SIG-M5 treated with dmso at 0.1 percent for 504 hours (cell line): ENCODE results near the gene CHGA.

Source experiments
- DNase-seq: peaks from one replicate; lab custom pipeline; 2025; ENCODE audit not compliant: unreplicated experiment; lab: John Stamatoyannopoulos, UW

CHGA gene

GRCh38 chr14:92922883-92923743, at the start of gene CHGA:
CHGA (plus strand) TSS chr14:92923150; CDS start chr14:92923360, 210 bp downstream.
- DNase-seq: peak; percentile 14

GRCh38 chr14:92874962-92875661, 47.8 kb upstream of the CHGA start:
- no peak for DNase-seq

- DNase-seq: no peak
Measured at GRCh38 chr14:92877757-92878431, 45.1 kb upstream of the CHGA start.

- DNase-seq: no peak
Measured at GRCh38 chr14:92880351-92880750, 42.6 kb upstream of the CHGA start.

GRCh38 chr14:92880851-92881250, 42.1 kb upstream of the CHGA start:
- DNase-seq: peak; percentile 70

GRCh38 chr14:92883066-92883465, 39.9 kb upstream of the CHGA start:
- no peak for DNase-seq

GRCh38 chr14:92884410-92884809, 38.5 kb upstream of the CHGA start:
- DNase-seq: no peak

- no peak for DNase-seq
Measured at GRCh38 chr14:92885279-92886061, 37.5 kb upstream of the CHGA start.

GRCh38 chr14:92886337-92886736, 36.6 kb upstream of the CHGA start:
- no peak for DNase-seq

GRCh38 chr14:92887157-92887556, 35.8 kb upstream of the CHGA start:
- DNase-seq: no peak

- DNase-seq: peak; percentile 57
Measured at GRCh38 chr14:92888896-92889295, 34.1 kb upstream of the CHGA start.

- DNase-seq: no peak
Measured at GRCh38 chr14:92890830-92891588, 31.9 kb upstream of the CHGA start.

- DNase-seq: no peak
Measured at GRCh38 chr14:92892589-92892988, 30.4 kb upstream of the CHGA start.

GRCh38 chr14:92895352-92895878, 27.5 kb upstream of the CHGA start:
- no peak for DNase-seq

- peak; percentile 7 for DNase-seq
Measured at GRCh38 chr14:92897922-92898565, 24.9 kb upstream of the CHGA start.

GRCh38 chr14:92898566-92899131, 24.3 kb upstream of the CHGA start:
- DNase-seq: no peak

- no peak for DNase-seq
Measured at GRCh38 chr14:92900660-92901059, 22.3 kb upstream of the CHGA start.

GRCh38 chr14:92902191-92902590, 20.8 kb upstream of the CHGA start:
- no peak for DNase-seq

- no peak for DNase-seq
Measured at GRCh38 chr14:92902726-92903125, 20.2 kb upstream of the CHGA start.
